GM19452 (cell line): ENCODE measurements around the gene IL11RA.
"Not testable (repeated sequence)": the region's sequence is repeated elsewhere in the genome, so short reads cannot be mapped to it uniquely, and the experiment has no call there.

Source experiments
- ATAC-seq: cut with Tn5 transposase; IDR thresholded peaks from one replicate; pipeline ENCODE4 v1.9.1; 2021; ENCODE audit not compliant: unreplicated experiment

IL11RA gene

GRCh38 chr9:34628656-34629490 is 23.1 kb upstream of the IL11RA start, which contains the start of gene ARID3C:
TSS of gene ARID3C (minus strand) at chr9:34629066. CDS start at chr9:34628014, 1,052 bp downstream.
- ATAC-seq = no peak

- no peak for ATAC-seq
Measured at GRCh38 chr9:34629491-34629808, 22.5 kb upstream of the IL11RA start.

- ATAC-seq = no peak
Measured at GRCh38 chr9:34630402-34631154, 21.4 kb upstream of the IL11RA start.

GRCh38 chr9:34633166-34633565 is 18.8 kb upstream of the IL11RA start:
- no peak for ATAC-seq

GRCh38 chr9:34633851-34634550 is 18.0 kb upstream of the IL11RA start:
- no peak for ATAC-seq

DNA sequence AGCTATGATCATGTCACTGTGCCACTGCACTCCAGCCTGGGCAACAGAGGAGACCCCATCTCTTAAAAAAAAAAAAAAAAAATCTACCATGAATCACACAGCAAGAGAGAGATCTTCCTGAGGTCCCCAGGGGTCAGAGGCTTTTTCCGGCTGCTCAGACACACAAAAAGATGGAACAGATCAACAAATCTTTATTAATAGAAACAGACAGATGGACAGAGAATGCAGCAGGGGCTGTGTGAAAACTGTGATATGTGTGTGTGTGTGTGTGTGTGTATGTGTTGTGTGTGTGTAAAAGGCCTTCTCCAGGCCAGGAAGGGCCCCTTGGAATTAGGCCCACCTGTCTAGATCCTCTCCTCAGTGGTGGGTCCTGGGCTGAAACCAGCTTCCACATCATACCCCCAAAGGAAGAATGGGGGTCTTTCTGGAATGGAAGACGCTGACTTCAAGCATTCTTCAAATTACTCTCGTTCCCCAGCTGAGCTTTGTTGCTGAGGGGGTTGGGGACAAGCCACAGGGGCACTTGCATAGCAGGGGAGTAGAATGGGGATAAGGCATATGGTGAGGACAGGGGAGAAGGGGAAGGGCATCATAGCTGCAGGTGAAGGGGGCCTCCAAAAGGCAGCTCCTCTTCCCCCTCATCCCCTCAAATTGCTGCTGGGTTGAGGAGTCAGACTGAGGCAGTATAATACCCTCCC is 17.3 kb upstream of the IL11RA start:
- no peak for ATAC-seq

DNA sequence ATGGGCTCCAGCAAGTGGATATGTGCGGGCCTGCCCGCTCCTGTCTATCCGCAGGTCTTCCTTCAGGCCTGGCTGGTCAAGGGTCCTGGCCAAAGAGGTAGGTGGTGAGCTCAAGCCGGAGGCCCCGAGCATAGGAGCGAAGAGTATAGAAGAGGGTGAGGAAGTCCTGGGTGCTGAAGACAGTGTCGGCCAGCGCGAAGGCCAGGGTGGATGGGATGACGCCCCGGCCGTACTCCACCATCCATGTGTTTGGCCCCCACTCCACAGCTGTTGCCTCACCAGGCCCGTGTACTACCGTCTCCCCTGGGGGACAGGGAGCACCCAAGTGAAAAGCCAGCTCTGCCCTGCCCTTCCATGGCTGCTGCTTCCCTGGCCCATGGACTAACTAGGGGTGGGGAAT is 16.4 kb upstream of the IL11RA start:
- no peak for ATAC-seq

GRCh38 chr9:34636791-34637355 is 15.1 kb upstream of the IL11RA start:
- no peak for ATAC-seq

- ATAC-seq = peak; percentile 90
Measured at GRCh38 chr9:34637356-34638137, 14.4 kb upstream of the IL11RA start, which contains the start of gene SIGMAR1. TSS of gene SIGMAR1 (minus strand) at chr9:34637787. CDS start at chr9:34637697, 90 bp downstream.

DNA sequence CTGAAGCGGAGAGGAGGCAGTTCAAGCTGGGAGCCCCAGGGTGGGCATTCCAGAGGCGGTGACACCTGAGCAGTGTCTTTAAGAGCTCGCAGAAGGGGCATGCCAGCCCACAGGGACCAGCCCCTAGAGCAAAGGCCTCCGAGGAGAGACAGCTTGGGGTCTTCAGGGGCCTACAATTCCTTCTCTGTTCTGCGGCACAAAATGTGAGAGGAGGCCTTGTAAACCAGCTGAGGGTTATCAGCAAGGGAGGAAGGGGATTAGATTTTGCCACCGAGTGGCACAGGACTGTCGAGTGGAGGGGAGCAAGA is 13.9 kb upstream of the IL11RA start:
- no peak for ATAC-seq

DNA sequence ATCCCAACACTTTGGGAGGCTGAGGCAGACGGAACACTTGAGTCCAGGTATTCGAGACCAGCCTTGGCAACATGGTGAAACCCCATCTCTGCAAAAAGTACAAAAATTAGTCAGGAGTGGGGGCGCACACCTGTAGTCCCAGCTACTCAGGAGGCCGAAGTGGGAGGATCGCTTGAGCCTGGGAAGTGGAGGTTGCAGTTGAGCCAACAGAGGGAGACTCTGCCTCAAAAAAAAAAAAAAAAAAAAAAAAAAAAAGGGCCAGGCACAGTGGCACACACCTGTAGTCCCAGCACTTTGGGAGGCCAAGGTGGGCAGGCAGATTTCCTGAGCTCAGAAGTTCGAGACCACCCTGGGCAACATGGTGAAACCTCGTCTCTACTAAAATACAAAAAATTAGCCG is 12.7 kb upstream of the IL11RA start:
- not testable (repeated sequence) for ATAC-seq

GRCh38 chr9:34642679-34643078 is 9.3 kb upstream of the IL11RA start:
- ATAC-seq = no peak

GRCh38 chr9:34644766-34645314 is 7.1 kb upstream of the IL11RA start:
- no peak for ATAC-seq

DNA sequence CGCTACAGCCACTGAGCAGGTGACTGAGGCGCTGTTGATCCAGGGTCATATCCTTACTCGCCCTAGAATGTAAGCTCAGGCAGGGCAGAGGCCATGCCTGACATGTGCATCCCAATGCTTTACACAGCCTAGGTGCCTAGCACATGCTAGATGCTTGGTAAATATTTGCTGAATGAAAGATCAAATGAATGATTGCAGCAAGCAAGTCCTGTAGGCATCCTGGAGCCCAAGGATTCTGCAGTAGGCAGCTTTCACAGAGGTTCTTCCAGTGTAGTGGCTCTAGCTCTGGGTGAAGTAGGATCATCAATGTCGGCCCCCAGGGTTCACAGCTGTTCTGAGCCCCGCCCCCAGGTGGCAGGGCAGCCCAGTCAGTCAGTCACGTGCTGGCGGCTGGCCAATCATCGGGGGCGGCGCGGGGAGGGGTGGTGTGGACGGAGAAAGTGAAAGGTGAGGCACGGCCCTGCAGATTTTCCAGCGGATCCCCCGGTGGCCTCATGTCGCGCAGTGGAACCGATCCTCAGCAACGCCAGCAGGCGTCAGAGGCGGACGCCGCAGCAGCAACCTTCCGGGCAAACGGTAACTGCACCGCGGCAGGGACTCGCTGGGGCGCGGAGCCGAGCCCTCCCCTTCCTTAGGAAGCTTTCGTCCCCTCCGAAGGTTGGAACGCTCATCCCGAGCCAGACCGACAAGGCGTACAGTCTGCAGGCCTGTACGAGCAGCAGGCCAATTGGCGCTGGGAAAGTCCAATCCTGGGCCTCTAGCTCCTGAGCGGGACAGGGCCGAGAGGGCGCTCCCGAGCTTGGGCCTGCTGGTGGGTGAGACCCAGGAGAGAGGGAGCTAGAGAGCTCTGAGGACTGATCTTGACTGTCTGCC is 5.5 kb upstream of the IL11RA start, which contains the start of gene GALT:
Gene GALT (plus strand): TSS at position 465 of the 873 bp plus-strand sequence. CDS start 30 bp downstream, at position 495.
- ATAC-seq = peak; percentile 79

- no peak for ATAC-seq
Measured at GRCh38 chr9:34647084-34647403, 4.9 kb upstream of the IL11RA start.

DNA sequence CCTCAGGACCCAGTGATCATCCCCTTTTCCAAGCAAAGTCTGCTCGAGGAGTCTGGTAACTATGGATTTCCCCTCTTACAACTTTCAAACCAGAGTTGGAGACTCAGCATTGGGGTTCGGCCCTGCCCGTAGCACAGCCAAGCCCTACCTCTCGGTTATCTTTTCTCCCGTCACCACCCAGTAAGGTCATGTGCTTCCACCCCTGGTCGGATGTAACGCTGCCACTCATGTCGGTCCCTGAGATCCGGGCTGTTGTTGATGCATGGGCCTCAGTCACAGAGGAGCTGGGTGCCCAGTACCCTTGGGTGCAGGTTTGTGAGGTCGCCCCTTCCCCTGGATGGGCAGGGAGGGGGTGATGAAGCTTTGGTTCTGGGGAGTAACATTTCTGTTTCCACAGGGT is 4.3 kb upstream of the IL11RA start:
- ATAC-seq = no peak

- ATAC-seq = no peak
Measured at GRCh38 chr9:34648673-34649072, 3.3 kb upstream of the IL11RA start.

DNA sequence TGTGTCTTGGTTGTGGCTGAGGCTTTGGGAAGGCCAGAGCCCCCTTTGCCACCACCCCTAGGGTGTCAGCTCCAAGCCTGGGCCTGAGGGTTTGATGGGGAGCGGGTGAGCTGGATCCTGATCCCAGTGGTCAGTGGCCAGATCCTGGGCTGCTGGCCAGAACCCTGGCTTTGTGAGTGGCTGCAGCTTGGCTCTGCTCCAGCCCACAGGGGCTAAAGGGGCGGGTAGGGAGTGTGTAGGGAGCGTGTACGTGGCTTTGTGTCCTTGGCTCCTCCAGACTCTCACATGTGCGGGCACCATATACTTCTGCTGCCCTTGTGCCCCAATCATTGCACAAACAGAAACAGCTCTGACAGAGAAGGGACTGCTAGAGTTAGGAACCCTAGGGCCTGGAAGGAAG is 1.2 kb upstream of the IL11RA start:
- ATAC-seq = no peak

- ATAC-seq = no peak
Measured at GRCh38 chr9:34651321-34651720, 664 bp upstream of the IL11RA start.
